ENCODE data around the gene CDH12.

DNA sequence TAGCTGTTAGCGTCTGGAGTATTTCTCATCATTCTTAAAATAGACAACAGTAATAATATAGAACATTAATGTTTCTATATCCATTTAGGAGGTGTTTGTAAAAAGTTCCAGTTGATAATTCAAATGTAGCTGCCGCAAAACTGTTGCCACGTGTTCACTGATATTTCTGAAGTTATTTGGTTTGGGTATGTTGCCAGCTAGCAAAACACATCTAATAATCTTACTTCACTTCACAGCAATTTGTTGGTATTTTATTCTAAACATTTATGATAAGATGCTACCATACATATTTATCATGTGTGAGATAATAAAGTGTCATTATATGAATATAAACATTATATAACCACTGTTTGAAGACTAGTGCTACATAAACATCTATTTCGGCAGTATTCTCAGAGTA lies 101.6 kb downstream of the CDH12 start:
- TF ChIP-seq POLR2A (IDR thresholded peaks at IDR 0.05), result no peak
- TF ChIP-seq, protein P1, sequence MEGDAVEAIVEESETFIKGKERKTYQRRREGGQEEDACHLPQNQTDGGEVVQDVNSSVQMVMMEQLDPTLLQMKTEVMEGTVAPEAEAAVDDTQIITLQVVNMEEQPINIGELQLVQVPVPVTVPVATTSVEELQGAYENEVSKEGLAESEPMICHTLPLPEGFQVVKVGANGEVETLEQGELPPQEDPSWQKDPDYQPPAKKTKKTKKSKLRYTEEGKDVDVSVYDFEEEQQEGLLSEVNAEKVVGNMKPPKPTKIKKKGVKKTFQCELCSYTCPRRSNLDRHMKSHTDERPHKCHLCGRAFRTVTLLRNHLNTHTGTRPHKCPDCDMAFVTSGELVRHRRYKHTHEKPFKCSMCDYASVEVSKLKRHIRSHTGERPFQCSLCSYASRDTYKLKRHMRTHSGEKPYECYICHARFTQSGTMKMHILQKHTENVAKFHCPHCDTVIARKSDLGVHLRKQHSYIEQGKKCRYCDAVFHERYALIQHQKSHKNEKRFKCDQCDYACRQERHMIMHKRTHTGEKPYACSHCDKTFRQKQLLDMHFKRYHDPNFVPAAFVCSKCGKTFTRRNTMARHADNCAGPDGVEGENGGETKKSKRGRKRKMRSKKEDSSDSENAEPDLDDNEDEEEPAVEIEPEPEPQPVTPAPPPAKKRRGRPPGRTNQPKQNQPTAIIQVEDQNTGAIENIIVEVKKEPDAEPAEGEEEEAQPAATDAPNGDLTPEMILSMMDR (IDR thresholded peaks at IDR 0.05), result no peak

Data from lower leg skin (tissue), 3 donors.